Stomach (tissue), 9 donors: ENCODE measurements around the gene ANXA2. TPM values are rescaled to one million over a fixed set of nuclear protein-coding genes. Genes with fewer than 3 reads are reported as not detected.
"Not testable (repeated sequence)": the region's sequence is repeated elsewhere in the genome, so short reads cannot be mapped to it uniquely, and the experiment has no call there.

ENCODE experiments used
- DNase-seq, 2 donors: peaks; one replicate each; pipeline versions ENCODE4 v3.0.0 to v3.0.0-alpha.2; 2013 to 2019
- H3K27ac ChIP-seq, 5 donors: fragments of 200-600 bp in 4 of 5; sonication (generic) in 4 of 5; one replicate each; pipeline ENCODE4 v1.5.1; 2013 to 2019; ENCODE audit warnings: mild to moderate bottlenecking in 1 of 5, moderate library complexity in 1 of 5
- H3K27me3 ChIP-seq, 3 donors: fragments of 200-600 bp; sonication (generic); one replicate each; pipeline ENCODE4 v1.5.1; 2017 to 2019; ENCODE audit warnings: mixed run types in 1 of 3
- H3K36me3 ChIP-seq, 4 donors: fragments of 200-600 bp; sonication (generic); 1 replicate in 3 of 4; 2 replicates in 1 of 4; pipeline ENCODE4 v1.5.1; 2016 to 2019
- H3K4me1 ChIP-seq, 4 donors: fragments of 200-600 bp; sonication (generic); one replicate each; pipeline ENCODE4 v1.5.1; 2016 to 2019
- H3K4me3 ChIP-seq, 4 donors: fragments of 200-600 bp; sonication (generic) in 3 of 4; one replicate each; pipeline ENCODE4 v1.5.1; 2016 to 2019; ENCODE audit warnings: mild to moderate bottlenecking in 1 of 4
- H3K9me3 ChIP-seq, 4 donors: fragments of 200-600 bp; sonication (generic); one replicate each; pipeline ENCODE4 v1.5.1; 2016 to 2019
- EP300 ChIP-seq: sonication (generic); formaldehyde crosslinking; IDR thresholded peaks from one replicate; pipeline ENCODE4 v1.6.1; 2017; ENCODE audit warnings: antibody characterized with exemption
- POLR2A ChIP-seq, 4 donors: fragments of 450-650 bp; IDR thresholded peaks; one replicate each; pipeline ENCODE4 v1.6.1; 2016; ENCODE audit warnings: antibody characterized with exemption in 4 of 4, control low read depth in 2 of 4, mild to moderate bottlenecking in 1 of 4, moderate library complexity in 1 of 4
- POLR2AphosphoS5 ChIP-seq, 3 donors: sonication (generic); formaldehyde crosslinking; IDR thresholded peaks; one replicate each; pipeline ENCODE4 v1.6.1; 2016; ENCODE audit warnings: antibody characterized with exemption in 3 of 3
- WGBS, 5 donors: extraction: QIAGEN DNeasy Blood & Tissue Kit in 3 of 5; methylation state at CpG; one replicate each; pipeline versions ENCODE4 v1.1.5 to v1.1.7; 2013 to 2018; 5-methylcytosine and 5-hydroxymethylcytosine counted together
- intact Hi-C: fragments of 100-400 bp; cut with DNase I; formaldehyde crosslinking; loops from one replicate; pipeline ENCODE4 v1.15.1; 2023; ENCODE audit warnings: low total_unique reads
- polyA plus RNA-seq, 3 donors: library from polyadenylated mRNA; stranded (reverse); fragments of 200-250 nt; gene quantifications; one replicate each; pipeline ENCODE4 v1.2.3, GENCODE V29; 2013
- total RNA-seq, 5 donors: library from RNA; depleted of rRNA; stranded (reverse); fragments of >200 nt; gene quantifications; one replicate each; pipeline versions ENCODE4 v1.1.0 to v1.2.3, GENCODE V29; 2014 to 2016
- TF ChIP-seq, protein P1 (sequence below), 7 experiments: fragments of 450-650 bp in 4 of 7; fragments of 200-600 bp in 3 of 7; sonication (generic) in 3 of 7; IDR thresholded peaks; one replicate each; pipeline ENCODE4 v1.5.1; 2016 to 2019; ENCODE audit warnings: antibody characterized with exemption in 7 of 7, control low read depth in 2 of 7, mild to moderate bottlenecking in 1 of 7
- donor health status: healthy with polysubstance abuse.
- donor health status: Bipolar disorder and iron deficiency.
- donor health status: healthy.

Gene ANXA2
- total and polyA plus RNA-seq, 8 donors, result 292 to 1,332 (median 538) TPM

DNA sequence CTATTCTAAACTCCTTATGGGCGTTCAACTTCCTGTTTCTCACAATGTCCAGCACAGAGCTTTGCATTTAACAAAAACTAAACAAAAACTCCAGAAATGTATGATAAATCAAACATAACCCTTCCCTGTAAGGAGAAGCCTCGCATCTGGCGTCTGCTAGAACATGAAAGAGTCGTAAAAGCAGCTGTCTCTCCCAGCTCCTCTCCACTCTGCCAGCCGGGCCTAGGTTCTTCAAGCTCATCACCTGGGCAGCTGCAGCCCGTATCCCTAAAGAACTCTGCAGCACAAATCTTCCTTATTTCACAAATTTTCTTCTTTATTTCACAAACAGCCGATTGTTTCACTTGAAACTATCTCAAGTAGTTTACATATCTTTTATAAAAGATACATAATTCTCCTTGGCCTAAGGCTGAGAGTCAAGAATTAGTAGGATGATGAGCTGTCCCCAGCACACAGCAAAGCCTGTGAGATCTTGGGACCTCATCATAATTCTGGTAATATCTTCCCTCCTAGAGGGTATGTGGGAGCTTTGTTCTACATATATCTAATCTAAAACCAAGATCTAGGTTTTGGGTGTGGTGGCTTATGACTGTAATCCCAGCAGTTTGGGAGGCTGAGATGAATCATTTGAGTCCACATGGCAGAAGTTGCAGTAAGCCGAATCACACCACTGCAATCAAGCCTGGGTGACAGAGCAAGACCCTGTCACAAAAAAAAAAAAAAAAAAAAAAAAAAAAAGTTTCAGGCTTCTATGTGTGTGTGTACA lies 35.3 kb downstream of the ANXA2 start:
- TF ChIP-seq POLR2A (IDR thresholded peaks at IDR 0.05) (no peak), POLR2AphosphoS5 (IDR thresholded peaks at IDR 0.05) (peak in 1 of 3 donors; percentile 40)
- Histone ChIP-seq H3K27me3 (no peaks in the 10 kb centered on the region), H3K4me3 (no peak overlapping the region), H3K9me3 (no peaks in the 10 kb centered on the region), H3K27ac (peak overlapping the region; percentile 56 to 78 (median 70)), H3K4me1 (peaks cover 33 to 73% (median 51%) of the 10 kb centered on the region in 4 donors), H3K36me3 (peaks cover 12 to 74% (median 45%) of the 10 kb centered on the region in 4 donors)
- DNase-seq, result no peak
- intact Hi-C loops, result no loop called here
- WGBS, 5 donors, result 43 to 57% (median 49%) methylated on average over 8 of the region's 8 CpGs

DNA sequence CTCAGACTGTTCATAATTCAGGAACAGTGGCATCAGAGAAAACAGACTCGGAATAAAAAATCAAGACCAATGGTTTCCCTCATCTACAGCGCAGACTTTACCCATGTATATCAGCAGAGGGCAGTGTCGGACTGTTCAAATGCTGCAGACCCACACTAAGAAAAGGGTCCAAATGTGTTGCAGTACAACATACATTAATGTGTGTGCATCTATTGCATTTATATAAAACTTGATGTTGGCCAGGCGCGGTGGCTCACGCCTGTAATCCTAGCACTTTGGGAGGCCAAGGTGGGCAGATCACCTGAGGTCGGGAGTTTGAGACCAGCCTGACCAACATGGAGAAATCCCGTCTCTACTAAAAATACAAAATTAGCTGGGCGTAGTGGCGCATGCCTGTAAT lies 38.0 kb downstream of the ANXA2 start:
- not testable (repeated sequence) for H3K27me3 ChIP-seq, H3K4me3 ChIP-seq, H3K9me3 ChIP-seq
- peak; percentile 44 to 89 for DNase-seq
- intact Hi-C loops, result loop anchor here (5.0 kb wide), 1 partner anchor 88 kb away; no protein-coding TSS in a partner anchor
- H3K36me3 ChIP-seq, result peaks cover 37 to 98% (median 72%) of the 10 kb centered on the region in 4 donors
- peak overlapping the region; percentile 56 to 87 (median 70) for H3K27ac ChIP-seq
- 58 to 66% (median 64%) methylated on average over 10 of the region's 10 CpGs for WGBS, 5 donors
- TF ChIP-seq, protein P1, sequence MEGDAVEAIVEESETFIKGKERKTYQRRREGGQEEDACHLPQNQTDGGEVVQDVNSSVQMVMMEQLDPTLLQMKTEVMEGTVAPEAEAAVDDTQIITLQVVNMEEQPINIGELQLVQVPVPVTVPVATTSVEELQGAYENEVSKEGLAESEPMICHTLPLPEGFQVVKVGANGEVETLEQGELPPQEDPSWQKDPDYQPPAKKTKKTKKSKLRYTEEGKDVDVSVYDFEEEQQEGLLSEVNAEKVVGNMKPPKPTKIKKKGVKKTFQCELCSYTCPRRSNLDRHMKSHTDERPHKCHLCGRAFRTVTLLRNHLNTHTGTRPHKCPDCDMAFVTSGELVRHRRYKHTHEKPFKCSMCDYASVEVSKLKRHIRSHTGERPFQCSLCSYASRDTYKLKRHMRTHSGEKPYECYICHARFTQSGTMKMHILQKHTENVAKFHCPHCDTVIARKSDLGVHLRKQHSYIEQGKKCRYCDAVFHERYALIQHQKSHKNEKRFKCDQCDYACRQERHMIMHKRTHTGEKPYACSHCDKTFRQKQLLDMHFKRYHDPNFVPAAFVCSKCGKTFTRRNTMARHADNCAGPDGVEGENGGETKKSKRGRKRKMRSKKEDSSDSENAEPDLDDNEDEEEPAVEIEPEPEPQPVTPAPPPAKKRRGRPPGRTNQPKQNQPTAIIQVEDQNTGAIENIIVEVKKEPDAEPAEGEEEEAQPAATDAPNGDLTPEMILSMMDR (IDR thresholded peaks at IDR 0.05), result peak in 5 of 7 experiments; percentile 52 to 88 (median 63)
- peaks cover 33 to 65% (median 50%) of the 10 kb centered on the region in 4 donors for H3K4me1 ChIP-seq

DNA sequence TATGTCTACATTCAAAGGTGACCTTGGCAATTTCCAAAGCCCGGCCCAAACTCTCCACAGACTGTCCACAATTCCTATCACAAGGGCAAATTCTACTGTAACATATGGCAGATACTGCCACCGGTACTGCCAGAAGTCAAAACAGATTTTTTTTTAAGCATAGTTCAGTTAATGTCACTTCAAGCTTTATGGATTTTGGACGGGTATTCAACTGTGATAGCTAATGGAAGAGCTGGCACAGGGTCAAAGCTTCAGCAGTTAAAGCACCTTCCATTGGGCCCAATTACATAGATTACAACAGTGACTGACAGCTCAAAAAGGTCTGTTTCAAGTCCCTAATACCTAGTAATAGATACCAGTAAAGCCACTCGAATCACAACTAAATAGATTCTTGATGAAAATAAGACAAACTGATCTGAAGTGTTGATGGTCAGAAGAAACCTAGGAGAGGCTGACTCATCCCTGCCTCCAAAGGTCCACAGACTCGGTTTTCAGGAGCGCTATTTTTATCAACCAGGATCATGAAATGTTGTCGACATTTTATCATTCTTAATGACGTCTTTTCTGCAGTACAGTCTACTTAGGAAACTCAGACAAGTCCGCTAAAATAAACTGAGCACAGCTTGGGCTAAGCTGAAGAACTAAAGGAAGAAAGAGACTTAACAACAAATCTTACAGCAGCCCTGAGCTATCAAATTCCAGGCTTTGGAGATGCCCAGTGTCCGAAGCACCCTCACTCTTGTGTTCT lies 38.7 kb downstream of the ANXA2 start:
- H3K27ac ChIP-seq, result peak overlapping the region; percentile 56 to 87 (median 70)
- H3K9me3 ChIP-seq, result no peaks in the 10 kb centered on the region
- no peak for TF ChIP-seq EP300
- TF ChIP-seq, protein P1 (IDR thresholded peaks at IDR 0.05), result no peak
- no peak for TF ChIP-seq POLR2AphosphoS5 (IDR thresholded peaks at IDR 0.05)
- TF ChIP-seq POLR2A (IDR thresholded peaks at IDR 0.05), result no peak
- H3K4me3 ChIP-seq, result no peak overlapping the region
- WGBS, 5 donors, result 20 to 44% (median 34%) methylated on average over 10 of the region's 10 CpGs
- DNase-seq, result peak; percentile 41 to 48
- H3K36me3 ChIP-seq, result peaks cover 43 to 98% (median 73%) of the 10 kb centered on the region in 4 donors
- peaks cover 32 to 60% (median 47%) of the 10 kb centered on the region in 4 donors for H3K4me1 ChIP-seq
- no peaks in the 10 kb centered on the region for H3K27me3 ChIP-seq
- intact Hi-C loops, result loop anchor here (5.0 kb wide), 1 partner anchor 88 kb away; no protein-coding TSS in a partner anchor

DNA sequence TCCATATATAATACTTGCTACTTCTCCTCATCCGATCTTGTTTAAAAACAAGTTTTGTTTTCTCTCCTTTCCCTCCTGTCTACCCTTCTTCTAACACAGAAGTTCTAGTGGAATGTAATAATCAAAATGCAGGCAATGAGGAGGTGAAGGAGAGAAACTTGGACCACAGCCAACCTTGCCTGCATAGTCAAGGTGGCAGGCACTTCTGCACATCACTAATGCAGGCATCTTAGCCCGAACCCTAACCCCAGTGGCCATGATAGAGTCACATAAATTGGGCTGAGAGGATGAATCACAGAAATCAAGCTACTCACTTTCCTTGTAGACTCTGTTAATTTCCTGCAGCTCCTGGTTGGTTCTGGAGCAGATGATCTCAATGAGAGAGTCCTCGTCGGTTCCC lies 41.0 kb downstream of the ANXA2 start:
- Histone ChIP-seq H3K27me3 (no peaks in the 10 kb centered on the region), H3K4me1 (peaks cover 14 to 37% (median 28%) of the 10 kb centered on the region in 4 donors), H3K27ac (no peak overlapping the region), H3K36me3 (peaks cover 61 to 100% (median 81%) of the 10 kb centered on the region in 4 donors), H3K4me3 (no peak overlapping the region), H3K9me3 (no peaks in the 10 kb centered on the region)
- TF ChIP-seq EP300 (no peak), POLR2A (IDR thresholded peaks at IDR 0.05) (no peak), POLR2AphosphoS5 (IDR thresholded peaks at IDR 0.05) (no peak)
- TF ChIP-seq, protein P1 (IDR thresholded peaks at IDR 0.05), result no peak
- DNase-seq, result no peak
- intact Hi-C loops, result loop anchor here (5.0 kb wide), 1 partner anchor 90 kb away; no protein-coding TSS in a partner anchor
- WGBS, 5 donors, result 79 to 93% (median 86%) methylated on average over 4 of the region's 4 CpGs
